Parathyroid adenoma (tissue), 2 donors: ENCODE results near the gene CLDN8.

Experiments
- H2AFZ ChIP-seq: fragments of 300-600 bp; sonication (generic); one replicate; pipeline ENCODE4 v1.7.0; 2017; ENCODE audit warnings: antibody characterized with exemption, mild to moderate bottlenecking
- H3K27ac ChIP-seq: fragments of 300-600 bp; sonication (generic); one replicate; pipeline ENCODE4 v1.7.0; 2017
- H3K27me3 ChIP-seq: fragments of 300-600 bp; sonication (generic); one replicate; pipeline ENCODE4 v1.7.0; 2017; ENCODE audit warnings: low read length; ENCODE audit not compliant: control insufficient read depth, insufficient read depth
- H3K36me3 ChIP-seq: fragments of 300-600 bp; sonication (generic); one replicate; pipeline ENCODE4 v1.7.0; 2017; ENCODE audit warnings: low read length; ENCODE audit not compliant: control insufficient read depth, insufficient read depth
- H3K4me1 ChIP-seq: fragments of 300-600 bp; sonication (generic); one replicate; pipeline ENCODE4 v1.7.0; 2017; ENCODE audit warnings: control low read depth
- H3K4me2 ChIP-seq: fragments of 300-600 bp; sonication (generic); one replicate; pipeline ENCODE4 v1.7.0; 2017; ENCODE audit warnings: low read length
- H3K4me3 ChIP-seq: fragments of 300-600 bp; sonication (generic); one replicate; pipeline ENCODE4 v1.7.0; 2017; ENCODE audit warnings: low read depth, low read length
- H3K79me2 ChIP-seq: fragments of 300-600 bp; sonication (generic); one replicate; pipeline ENCODE4 v1.7.0; 2017; ENCODE audit warnings: control low read depth
- H3K9ac ChIP-seq: fragments of 300-600 bp; sonication (generic); one replicate; pipeline ENCODE4 v1.7.0; 2017; ENCODE audit warnings: mild to moderate bottlenecking
- H3K9me3 ChIP-seq: fragments of 300-600 bp; sonication (generic); one replicate; pipeline ENCODE4 v1.7.0; 2017; ENCODE audit warnings: low read length; ENCODE audit not compliant: control insufficient read depth
- CTCF ChIP-seq: fragments of 300-600 bp; sonication (generic); IDR thresholded peaks from one replicate; pipeline ENCODE4 v1.7.0; 2017; ENCODE audit warnings: antibody characterized with exemption, mild to moderate bottlenecking
- donor health status: primary hyperparathyroidism.

The CLDN8 gene

GRCh38 chr21:30238168-30238567 lies 22.3 kb upstream of the CLDN8 start:
- no peaks in the 10 kb centered on the region for H3K9me3 ChIP-seq
- no peak for TF ChIP-seq CTCF
- no peak overlapping the region for H2AFZ ChIP-seq
- H3K27ac ChIP-seq = no peak overlapping the region
- H3K9ac ChIP-seq = no peak overlapping the region
- no peak overlapping the region for H3K4me3 ChIP-seq
- no peaks in the 10 kb centered on the region for H3K36me3 ChIP-seq
- no peaks in the 10 kb centered on the region for H3K4me1 ChIP-seq
- H3K4me2 ChIP-seq = no peak overlapping the region
- H3K27me3 ChIP-seq = no peaks in the 10 kb centered on the region
- H3K79me2 ChIP-seq = no peaks in the 10 kb centered on the region

- no peaks in the 10 kb centered on the region for H3K36me3 ChIP-seq
- no peaks in the 10 kb centered on the region for H3K79me2 ChIP-seq
- no peaks in the 10 kb centered on the region for H3K4me1 ChIP-seq
- TF ChIP-seq CTCF = no peak
- H3K27ac ChIP-seq = no peak overlapping the region
- no peak overlapping the region for H2AFZ ChIP-seq
- H3K4me3 ChIP-seq = no peak overlapping the region
- H3K4me2 ChIP-seq = no peak overlapping the region
- no peak overlapping the region for H3K9ac ChIP-seq
- H3K27me3 ChIP-seq = no peaks in the 10 kb centered on the region
- H3K9me3 ChIP-seq = no peaks in the 10 kb centered on the region
Measured at GRCh38 chr21:30234643-30235042, 18.7 kb upstream of the CLDN8 start.

DNA sequence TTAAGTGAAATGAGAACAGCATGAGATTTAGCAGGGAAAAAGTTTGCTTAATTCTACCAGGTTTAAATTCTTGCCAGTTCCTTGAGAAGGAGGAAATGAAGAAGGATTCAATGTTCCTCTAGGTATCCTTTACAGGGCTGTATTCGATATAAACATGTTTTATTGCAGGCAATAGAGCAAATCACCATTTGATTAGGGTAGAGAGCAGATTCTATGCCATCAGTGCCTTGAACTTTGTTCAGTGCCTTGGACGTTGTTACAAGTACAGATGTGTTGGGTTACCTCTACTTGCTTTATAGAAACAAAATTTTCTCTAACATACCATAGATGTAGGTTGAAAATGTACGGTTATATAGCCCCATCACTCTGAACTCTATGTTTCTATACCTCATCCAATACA lies 18.2 kb upstream of the CLDN8 start:
- Histone ChIP-seq H3K9me3 (no peaks in the 10 kb centered on the region), H2AFZ (no peak overlapping the region), H3K27me3 (no peaks in the 10 kb centered on the region), H3K79me2 (no peaks in the 10 kb centered on the region), H3K4me3 (no peak overlapping the region), H3K4me1 (no peaks in the 10 kb centered on the region), H3K4me2 (no peak overlapping the region), H3K27ac (no peak overlapping the region), H3K9ac (no peak overlapping the region), H3K36me3 (no peaks in the 10 kb centered on the region)
- no peak for TF ChIP-seq CTCF

- Histone ChIP-seq H3K79me2 (no peaks in the 10 kb centered on the region), H3K27ac (no peak overlapping the region), H3K4me1 (no peaks in the 10 kb centered on the region), H3K9me3 (no peaks in the 10 kb centered on the region), H2AFZ (no peak overlapping the region), H3K9ac (no peak overlapping the region), H3K4me3 (no peak overlapping the region), H3K4me2 (no peak overlapping the region), H3K36me3 (no peaks in the 10 kb centered on the region), H3K27me3 (no peaks in the 10 kb centered on the region)
- TF ChIP-seq CTCF = no peak
Measured at GRCh38 chr21:30233228-30234020, 17.5 kb upstream of the CLDN8 start.

DNA sequence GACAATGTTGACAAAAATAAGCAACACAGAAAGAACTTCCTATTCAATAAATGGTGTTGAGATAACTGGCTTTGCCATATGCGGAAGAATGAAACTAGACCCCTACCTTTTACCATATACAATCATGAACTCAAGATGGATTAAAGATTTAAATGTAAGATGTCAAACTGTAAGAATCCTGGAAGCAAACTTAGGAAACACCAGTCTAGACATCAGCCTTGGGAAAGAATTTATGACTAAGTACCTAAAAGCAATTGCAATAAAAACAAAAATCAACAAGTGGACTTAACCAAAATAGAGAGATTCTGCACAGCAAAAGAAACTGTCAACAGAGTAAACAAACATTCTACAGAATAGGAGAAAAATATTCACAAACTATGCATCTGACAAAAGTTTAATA lies 16.1 kb upstream of the CLDN8 start:
- Histone ChIP-seq H3K4me1 (peaks cover 2% of the 10 kb centered on the region), H3K4me2 (no peak overlapping the region), H3K9ac (no peak overlapping the region), H3K9me3 (no peaks in the 10 kb centered on the region), H3K36me3 (no peaks in the 10 kb centered on the region), H2AFZ (no peak overlapping the region), H3K79me2 (no peaks in the 10 kb centered on the region), H3K27ac (no peak overlapping the region), H3K4me3 (no peak overlapping the region), H3K27me3 (no peaks in the 10 kb centered on the region)
- TF ChIP-seq CTCF = no peak
